HepG2 (cell line): Measurements from ENCODE around the gene GRAMD4. TPM values are rescaled to one million over a fixed set of nuclear protein-coding genes. Genes with fewer than 3 reads are reported as not detected.

ENCODE experiments used
- KLF11 ChIP-seq: IDR thresholded peaks from 2 replicates; pipeline ENCODE4 v1.6.1; 2016; ENCODE audit warnings: missing compliant biosample characterization
- MED13 ChIP-seq: sonication (generic); formaldehyde crosslinking; IDR thresholded peaks from 2 replicates; pipeline ENCODE4 v1.5.0; 2020; ENCODE audit warnings: missing genetic modification reagents
- NFYB ChIP-seq: sonication (generic); formaldehyde crosslinking; IDR thresholded peaks from 2 replicates; pipeline ENCODE4 v1.4.0; 2020; ENCODE audit warnings: missing genetic modification reagents
- NR2F2 ChIP-seq: IDR thresholded peaks from 2 replicates; pipeline ENCODE4 v1.6.1; 2012; ENCODE audit warnings: low read depth, inconsistent platforms, borderline replicate concordance
- SRF ChIP-seq: IDR thresholded peaks from 2 replicates; pipeline ENCODE4 v1.6.1; 2011; ENCODE audit warnings: mild to moderate bottlenecking, low read depth, low read length, moderate library complexity
- ZKSCAN8 ChIP-seq: IDR thresholded peaks from 2 replicates; pipeline ENCODE4 v1.6.1; 2016; ENCODE audit warnings: borderline replicate concordance, missing genetic modification reagents, missing compliant biosample characterization
- ZNF17 ChIP-seq: sonication (generic); formaldehyde crosslinking; IDR thresholded peaks from 2 replicates; pipeline ENCODE4 v1.5.0; 2020; ENCODE audit warnings: mild to moderate bottlenecking, missing genetic modification reagents
- ZNF660 ChIP-seq: sonication (generic); formaldehyde crosslinking; IDR thresholded peaks from 2 replicates; pipeline ENCODE4 v1.5.1; 2020; ENCODE audit warnings: mild to moderate bottlenecking, low read depth, missing genetic modification reagents, borderline replicate concordance
- polyA plus RNA-seq, 8 experiments: library from polyadenylated mRNA; depleted of rRNA in 3 of 8; stranded (reverse) in 7 of 8; unstranded in 1 of 8; fragments of >200 nt; fragmentation: Illumina TruSeq in 4 of 8; extraction: Trizol in 4 of 8; gene quantifications; 2 replicates each; pipeline versions ENCODE4 v1.2.1 to v1.2.3, GENCODE V29; 2011 to 2016; ENCODE audit warnings: low read depth in 4 of 8, missing spikeins in 1 of 8, mixed read lengths in 1 of 8; ENCODE audit not compliant: insufficient read depth in 1 of 8
- total RNA-seq, 5 experiments: library from RNA; depleted of rRNA; stranded (reverse); fragments of >200 nt; fragmentation: Illumina TruSeq; extraction: Trizol; gene quantifications; 2 replicates each; pipeline ENCODE4 v1.2.3, GENCODE V29; 2016; ENCODE audit warnings: low read depth in 1 of 5
- TF ChIP-seq, protein P1 (sequence below): sonication (generic); formaldehyde crosslinking; IDR thresholded peaks from one replicate; pipeline ENCODE4 v1.5.1; 2020; ENCODE audit warnings: mild to moderate bottlenecking, missing genetic modification reagents; ENCODE audit errors: not compliant biosample characterization

GRAMD4 gene
- total and polyA plus RNA-seq, 2 of the 13 experiments (the other 11 are each of a cell fraction or from before 2014, with no cell fraction given) = 15.2 to 15.7 TPM

DNA sequence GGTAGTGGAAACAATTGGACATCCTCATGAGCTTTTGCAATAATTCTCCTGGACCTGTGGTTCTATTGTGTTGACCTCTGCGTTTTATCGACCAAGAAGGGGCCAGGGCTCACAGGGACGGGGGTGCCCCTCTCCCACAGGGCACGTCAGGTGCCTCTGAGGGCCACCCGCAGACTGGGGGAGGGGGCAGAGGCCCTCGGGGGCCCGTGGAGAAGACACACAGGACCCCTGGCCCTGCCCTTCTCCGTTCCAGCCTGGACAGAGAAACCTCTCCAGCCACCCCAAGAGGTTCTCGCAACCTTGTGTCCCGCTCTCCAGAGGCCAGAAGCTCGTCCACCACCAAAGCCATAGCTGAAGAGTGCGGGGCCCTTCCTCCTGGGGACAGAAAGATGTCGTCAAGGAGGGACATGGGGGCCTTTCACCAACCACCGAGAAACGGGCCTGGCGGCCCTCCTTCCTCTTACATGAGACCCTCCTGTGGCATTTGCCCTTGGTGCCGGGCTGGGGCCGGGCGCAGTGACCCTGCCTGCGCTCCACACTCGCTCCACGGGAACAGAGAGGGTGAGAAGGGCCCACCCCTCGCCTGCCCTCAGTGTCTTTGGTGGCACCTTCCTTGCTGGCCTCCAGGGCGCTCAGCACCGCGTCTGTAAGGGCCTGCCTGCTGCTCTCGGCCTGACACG, 57.3 kb downstream of the GRAMD4 start (continued):
- TF ChIP-seq, protein P1, sequence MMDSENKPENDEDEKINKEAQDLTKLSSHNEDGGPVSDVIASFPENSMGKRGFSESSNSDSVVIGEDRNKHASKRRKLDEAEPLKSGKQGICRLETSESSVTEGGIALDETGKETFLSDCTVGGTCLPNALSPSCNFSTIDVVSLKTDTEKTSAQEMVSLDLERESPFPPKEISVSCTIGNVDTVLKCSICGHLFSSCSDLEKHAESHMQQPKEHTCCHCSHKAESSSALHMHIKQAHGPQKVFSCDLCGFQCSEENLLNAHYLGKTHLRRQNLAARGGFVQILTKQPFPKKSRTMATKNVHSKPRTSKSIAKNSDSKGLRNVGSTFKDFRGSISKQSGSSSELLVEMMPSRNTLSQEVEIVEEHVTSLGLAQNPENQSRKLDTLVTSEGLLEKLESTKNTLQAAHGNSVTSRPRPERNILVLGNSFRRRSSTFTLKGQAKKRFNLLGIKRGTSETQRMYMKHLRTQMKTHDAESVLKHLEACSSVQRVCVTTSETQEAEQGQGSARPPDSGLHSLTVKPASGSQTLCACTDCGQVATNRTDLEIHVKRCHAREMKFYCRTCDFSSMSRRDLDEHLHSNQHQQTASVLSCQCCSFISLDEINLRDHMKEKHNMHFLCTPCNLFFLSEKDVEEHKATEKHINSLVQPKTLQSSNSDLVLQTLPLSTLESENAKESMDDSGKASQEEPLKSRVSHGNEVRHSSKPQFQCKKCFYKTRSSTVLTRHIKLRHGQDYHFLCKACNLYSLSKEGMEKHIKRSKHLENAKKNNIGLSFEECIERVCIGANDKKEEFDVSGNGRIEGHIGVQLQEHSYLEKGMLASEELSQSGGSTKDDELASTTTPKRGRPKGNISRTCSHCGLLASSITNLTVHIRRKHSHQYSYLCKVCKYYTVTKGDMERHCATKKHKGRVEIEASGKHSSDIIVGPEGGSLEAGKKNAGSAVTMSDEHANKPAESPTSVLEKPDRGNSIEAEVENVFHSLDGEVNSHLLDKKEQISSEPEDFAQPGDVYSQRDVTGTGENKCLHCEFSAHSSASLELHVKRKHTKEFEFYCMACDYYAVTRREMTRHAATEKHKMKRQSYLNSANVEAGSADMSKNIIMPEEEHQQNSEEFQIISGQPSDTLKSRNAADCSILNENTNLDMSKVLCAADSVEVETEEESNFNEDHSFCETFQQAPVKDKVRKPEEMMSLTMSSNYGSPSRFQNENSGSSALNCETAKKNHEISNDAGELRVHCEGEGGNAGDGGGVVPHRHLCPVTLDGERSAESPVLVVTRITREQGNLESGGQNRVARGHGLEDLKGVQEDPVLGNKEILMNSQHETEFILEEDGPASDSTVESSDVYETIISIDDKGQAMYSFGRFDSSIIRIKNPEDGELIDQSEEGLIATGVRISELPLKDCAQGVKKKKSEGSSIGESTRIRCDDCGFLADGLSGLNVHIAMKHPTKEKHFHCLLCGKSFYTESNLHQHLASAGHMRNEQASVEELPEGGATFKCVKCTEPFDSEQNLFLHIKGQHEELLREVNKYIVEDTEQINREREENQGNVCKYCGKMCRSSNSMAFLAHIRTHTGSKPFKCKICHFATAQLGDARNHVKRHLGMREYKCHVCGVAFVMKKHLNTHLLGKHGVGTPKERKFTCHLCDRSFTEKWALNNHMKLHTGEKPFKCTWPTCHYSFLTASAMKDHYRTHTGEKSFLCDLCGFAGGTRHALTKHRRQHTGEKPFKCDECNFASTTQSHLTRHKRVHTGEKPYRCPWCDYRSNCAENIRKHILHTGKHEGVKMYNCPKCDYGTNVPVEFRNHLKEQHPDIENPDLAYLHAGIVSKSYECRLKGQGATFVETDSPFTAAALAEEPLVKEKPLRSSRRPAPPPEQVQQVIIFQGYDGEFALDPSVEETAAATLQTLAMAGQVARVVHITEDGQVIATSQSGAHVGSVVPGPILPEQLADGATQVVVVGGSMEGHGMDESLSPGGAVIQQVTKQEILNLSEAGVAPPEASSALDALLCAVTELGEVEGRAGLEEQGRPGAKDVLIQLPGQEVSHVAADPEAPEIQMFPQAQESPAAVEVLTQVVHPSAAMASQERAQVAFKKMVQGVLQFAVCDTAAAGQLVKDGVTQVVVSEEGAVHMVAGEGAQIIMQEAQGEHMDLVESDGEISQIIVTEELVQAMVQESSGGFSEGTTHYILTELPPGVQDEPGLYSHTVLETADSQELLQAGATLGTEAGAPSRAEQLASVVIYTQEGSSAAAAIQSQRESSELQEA (CRISPR knock-in tag) = no peak
- TF ChIP-seq NFYB (CRISPR knock-in tag) (no peak), MED13 (CRISPR knock-in tag) (no peak), SRF (no peak), ZKSCAN8 (CRISPR knock-in tag) (no peak), ZNF660 (CRISPR knock-in tag) (no peak), KLF11 (CRISPR knock-in tag) (no peak), NR2F2 (no peak), ZNF17 (no peak)
- TF ChIP-seq, all 625 proteins: peak for 0
